Breast epithelium (tissue), 4 donors: ENCODE data around the gene ETFDH. TPM values are rescaled to one million over a fixed set of nuclear protein-coding genes. Genes with fewer than 3 reads are reported as not detected.

Experiments used
- DNase-seq, 2 donors: peaks; one replicate each; pipeline ENCODE4 v3.0.0-alpha.2; 2019; ENCODE audit warnings: low spot score in 2 of 2
- H3K27ac ChIP-seq, 2 donors: fragments of 200-600 bp; sonication (generic) in 1 of 2; one replicate each; pipeline ENCODE4 v1.5.1; 2016 to 2019; ENCODE audit warnings: mild to moderate bottlenecking in 1 of 2
- H3K27me3 ChIP-seq, 2 donors: fragments of 200-600 bp; sonication (generic) in 1 of 2; one replicate each; pipeline versions ENCODE4 v1.5.1 to v1.6.0; 2017 to 2019; ENCODE audit warnings: control low read depth in 1 of 2, mild to moderate bottlenecking in 1 of 2
- H3K36me3 ChIP-seq: fragments of 200-600 bp; one replicate; pipeline ENCODE4 v1.5.1; 2019
- H3K4me1 ChIP-seq, 2 donors: fragments of 200-600 bp; sonication (generic); one replicate each; pipeline ENCODE4 v1.5.1; 2016 to 2019; ENCODE audit warnings: control low read depth in 1 of 2
- H3K4me3 ChIP-seq, 3 donors: fragments of 200-600 bp; sonication (generic); 1 replicate in 2 of 3; 2 replicates in 1 of 3; pipeline ENCODE4 v1.5.1; 2016 to 2019; ENCODE audit warnings: mild to moderate bottlenecking in 3 of 3, moderate library complexity in 2 of 3
- H3K9me3 ChIP-seq, 2 donors: fragments of 200-600 bp; sonication (generic) in 1 of 2; one replicate each; pipeline ENCODE4 v1.5.1; 2016 to 2019; ENCODE audit warnings: control low read depth in 1 of 2
- CTCF ChIP-seq, 3 donors: fragments of 450-650 bp; IDR thresholded peaks; one replicate each; pipeline ENCODE4 v1.5.1; 2016 to 2017; ENCODE audit warnings: antibody characterized with exemption in 3 of 3, mild to moderate bottlenecking in 3 of 3, moderate library complexity in 3 of 3
- POLR2A ChIP-seq: fragments of 450-650 bp; IDR thresholded peaks from one replicate; pipeline ENCODE4 v1.6.1; 2016; ENCODE audit warnings: antibody characterized with exemption, mild to moderate bottlenecking, moderate library complexity
- POLR2AphosphoS5 ChIP-seq, 3 donors: sonication (generic); formaldehyde crosslinking; IDR thresholded peaks; one replicate each; pipeline ENCODE4 v1.6.1; 2017; ENCODE audit warnings: antibody characterized with exemption in 3 of 3
- intact Hi-C: fragments of 100-400 bp; cut with DNase I; formaldehyde crosslinking; loops from one replicate; pipeline ENCODE4 v1.15.1; 2023; ENCODE audit warnings: low total_unique reads
- total RNA-seq, 3 donors: library from RNA; depleted of rRNA; stranded (reverse); fragments of >200 nt; gene quantifications; one replicate each; pipeline ENCODE4 v1.1.0, GENCODE V29; 2016

ETFDH gene
- total RNA-seq, 3 donors from 2014 or later = 36.2 to 40.6 (median 39.7) TPM

- Histone ChIP-seq H3K27me3 (no peaks in the 10 kb centered on the region), H3K36me3 (no peaks in the 10 kb centered on the region), H3K4me1 (no peaks in the 10 kb centered on the region), H3K4me3 (no peak overlapping the region), H3K27ac (no peak overlapping the region), H3K9me3 (no peaks in the 10 kb centered on the region)
- DNase-seq = no peak
- TF ChIP-seq CTCF (IDR thresholded peaks at IDR 0.05) = no peak
- TF ChIP-seq POLR2A = no peak
- TF ChIP-seq POLR2AphosphoS5 (IDR thresholded peaks at IDR 0.05) = no peak
- intact Hi-C loops = no loop called here
Observed at GRCh38 chr4:158756588-158756987, 84.5 kb downstream of the ETFDH start.

- no peak for TF ChIP-seq POLR2AphosphoS5 (IDR thresholded peaks at IDR 0.05)
- no peak for TF ChIP-seq POLR2A
- no peak for TF ChIP-seq CTCF (IDR thresholded peaks at IDR 0.05)
- H3K9me3 ChIP-seq = no peaks in the 10 kb centered on the region
- DNase-seq = no peak
- no peaks in the 10 kb centered on the region for H3K27me3 ChIP-seq
- H3K4me1 ChIP-seq = no peaks in the 10 kb centered on the region
- no peak overlapping the region for H3K4me3 ChIP-seq
- intact Hi-C loops = no loop called here
- no peak overlapping the region for H3K27ac ChIP-seq
- H3K36me3 ChIP-seq = no peaks in the 10 kb centered on the region
Observed at GRCh38 chr4:158758142-158758541, 86.0 kb downstream of the ETFDH start.

GRCh38 chr4:158758703-158759102 is 86.6 kb downstream of the ETFDH start:
- TF ChIP-seq CTCF (IDR thresholded peaks at IDR 0.05) = no peak
- no peak for TF ChIP-seq POLR2A
- TF ChIP-seq POLR2AphosphoS5 (IDR thresholded peaks at IDR 0.05) = no peak
- Histone ChIP-seq H3K4me1 (no peaks in the 10 kb centered on the region), H3K36me3 (no peaks in the 10 kb centered on the region), H3K27ac (no peak overlapping the region), H3K27me3 (no peaks in the 10 kb centered on the region), H3K4me3 (no peak overlapping the region), H3K9me3 (no peaks in the 10 kb centered on the region)
- DNase-seq = no peak
- intact Hi-C loops = no loop called here

Other genes starting within 250 kb of the ETFDH start
- gene RXFP1, start 150.4 kb upstream of the ETFDH start, total RNA-seq = under 1 TPM in 1 of 3 donors, not detected in 2; 0.15 TPM
- gene C4orf46, start 409 bp upstream of the ETFDH start, total RNA-seq = 1 to 10 TPM; 3.3 to 6.1 (median 5.4) TPM
- gene PPID, start 51.1 kb downstream of the ETFDH start, total RNA-seq = 10 to 100 TPM; 17.6 to 29.9 (median 20.0) TPM
- 10 to 100 TPM; 40.3 to 70.4 (median 55.2) TPM for gene FNIP2, start 96.7 kb downstream of the ETFDH start, total RNA-seq